WERI-Rb-1 (cell line): ENCODE results near the gene CCNI2.
A peak's percentile ranks its signal among the peaks of the same experiment; 100 is the strongest.

Source experiments
- DNase-seq: peaks from one replicate; pipeline ENCODE4 v3.0.0-alpha.2; 2020
- H3K27ac ChIP-seq: fragments of 250-450 bp; sonication (Bioruptor Pico); 2 replicates; pipeline ENCODE4 v1.5.1; 2020; ENCODE audit warnings: mild to moderate bottlenecking, moderate library complexity
- H3K27me3 ChIP-seq: fragments of 250-450 bp; sonication (Bioruptor Pico); 2 replicates; pipeline ENCODE4 v1.5.1; 2021; ENCODE audit warnings: mild to moderate bottlenecking, low read depth, moderate library complexity; ENCODE audit not compliant: insufficient read depth, severe bottlenecking
- H3K36me3 ChIP-seq: fragments of 250-450 bp; sonication (Bioruptor Pico); 2 replicates; pipeline ENCODE4 v1.5.1; 2020; ENCODE audit warnings: mild to moderate bottlenecking, moderate library complexity
- H3K4me3 ChIP-seq: 2 replicates; pipeline ENCODE4 v1.5.1; 2011; ENCODE audit warnings: low read depth, mild to moderate bottlenecking, control low read depth, low read length
- H3K9me3 ChIP-seq: fragments of 250-450 bp; sonication (Bioruptor Pico); 2 replicates; pipeline ENCODE4 v1.5.1; 2021; ENCODE audit warnings: mild to moderate bottlenecking, moderate library complexity; ENCODE audit not compliant: severe bottlenecking
- TF ChIP-seq, protein P1 (sequence below): IDR thresholded peaks from 2 replicates; pipeline ENCODE4 v1.5.1; 2011; ENCODE audit warnings: low read depth, mild to moderate bottlenecking, control low read depth, inconsistent platforms, low read length

Gene CCNI2

DNA sequence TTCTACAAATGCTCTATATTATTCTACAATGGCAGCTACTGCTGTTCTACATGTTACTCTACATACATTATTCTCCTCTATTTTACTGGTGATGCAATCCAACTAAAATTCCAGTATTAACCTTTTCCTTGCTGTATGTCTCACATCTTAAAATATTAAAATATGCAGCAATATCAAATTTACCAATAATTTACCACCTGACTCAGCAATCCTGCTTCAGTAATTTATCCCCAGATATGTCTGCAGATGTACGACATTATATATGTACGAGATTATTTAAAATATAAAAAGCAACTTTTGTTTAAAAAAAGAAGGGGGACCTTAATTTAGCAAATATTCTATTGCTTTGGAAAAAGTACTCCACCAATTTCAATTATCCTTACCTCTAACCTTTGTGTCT lies 21.5 kb upstream of the CCNI2 start:
- Histone ChIP-seq H3K27me3 (no peaks in the 10 kb centered on the region), H3K9me3 (no peaks in the 10 kb centered on the region), H3K27ac (no peak overlapping the region), H3K36me3 (peaks cover 8% of the 10 kb centered on the region), H3K4me3 (no peak overlapping the region)
- DNase-seq = no peak
- TF ChIP-seq, protein P1, sequence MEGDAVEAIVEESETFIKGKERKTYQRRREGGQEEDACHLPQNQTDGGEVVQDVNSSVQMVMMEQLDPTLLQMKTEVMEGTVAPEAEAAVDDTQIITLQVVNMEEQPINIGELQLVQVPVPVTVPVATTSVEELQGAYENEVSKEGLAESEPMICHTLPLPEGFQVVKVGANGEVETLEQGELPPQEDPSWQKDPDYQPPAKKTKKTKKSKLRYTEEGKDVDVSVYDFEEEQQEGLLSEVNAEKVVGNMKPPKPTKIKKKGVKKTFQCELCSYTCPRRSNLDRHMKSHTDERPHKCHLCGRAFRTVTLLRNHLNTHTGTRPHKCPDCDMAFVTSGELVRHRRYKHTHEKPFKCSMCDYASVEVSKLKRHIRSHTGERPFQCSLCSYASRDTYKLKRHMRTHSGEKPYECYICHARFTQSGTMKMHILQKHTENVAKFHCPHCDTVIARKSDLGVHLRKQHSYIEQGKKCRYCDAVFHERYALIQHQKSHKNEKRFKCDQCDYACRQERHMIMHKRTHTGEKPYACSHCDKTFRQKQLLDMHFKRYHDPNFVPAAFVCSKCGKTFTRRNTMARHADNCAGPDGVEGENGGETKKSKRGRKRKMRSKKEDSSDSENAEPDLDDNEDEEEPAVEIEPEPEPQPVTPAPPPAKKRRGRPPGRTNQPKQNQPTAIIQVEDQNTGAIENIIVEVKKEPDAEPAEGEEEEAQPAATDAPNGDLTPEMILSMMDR = no peak

DNA sequence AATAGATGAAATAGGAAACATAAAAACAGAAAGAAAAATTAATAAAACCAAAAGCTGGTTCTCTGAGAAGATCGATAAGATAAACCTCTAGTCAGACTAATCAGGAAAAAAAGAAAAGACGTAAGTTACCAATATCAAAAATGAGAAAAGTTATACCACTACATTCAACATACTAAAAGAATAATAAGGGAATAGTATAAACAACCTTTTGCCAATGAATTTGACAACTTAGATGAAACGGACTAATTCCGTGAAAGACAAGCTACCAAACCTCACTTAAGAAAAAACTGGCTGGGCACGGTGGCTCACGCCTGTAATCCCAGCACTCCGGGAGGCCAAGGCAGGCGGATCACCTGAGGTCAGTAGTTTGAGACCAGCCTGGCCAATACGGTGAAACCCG lies 17.3 kb upstream of the CCNI2 start:
- Histone ChIP-seq H3K9me3 (no peaks in the 10 kb centered on the region), H3K27me3 (no peaks in the 10 kb centered on the region), H3K36me3 (peaks cover 16% of the 10 kb centered on the region), H3K4me3 (no peak overlapping the region), H3K27ac (no peak overlapping the region)
- TF ChIP-seq, protein P1 = no peak
- DNase-seq = no peak

DNA sequence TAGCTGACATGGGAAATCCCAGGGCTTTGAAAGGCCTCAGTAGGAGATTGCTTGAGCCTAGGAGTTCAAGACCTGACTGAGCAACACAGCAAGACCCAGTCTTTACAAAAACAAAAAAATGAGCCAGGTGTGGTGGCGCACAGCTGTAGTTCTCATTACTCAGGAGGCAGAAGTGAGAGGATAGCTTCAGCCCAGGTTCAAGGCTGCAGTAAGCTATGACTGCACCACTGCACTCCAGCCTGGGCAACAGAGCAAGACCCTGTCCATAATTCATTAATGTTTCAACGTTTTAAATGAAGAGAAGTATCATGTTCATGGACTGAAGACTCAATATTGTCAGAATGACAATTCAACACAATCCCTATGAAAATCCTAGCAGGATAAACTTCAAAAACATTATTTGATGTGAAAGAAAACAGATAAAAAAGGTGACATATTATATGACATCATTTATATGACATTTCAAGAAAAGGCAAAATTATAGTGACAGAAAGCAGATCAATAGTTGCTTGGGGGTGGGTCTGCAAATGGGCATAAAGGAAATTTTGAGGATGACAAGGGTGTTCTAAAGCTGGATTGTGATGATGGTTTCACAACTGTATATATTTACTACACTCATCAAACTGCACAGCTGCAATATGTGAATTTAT lies 13.6 kb upstream of the CCNI2 start:
- Histone ChIP-seq H3K36me3 (peaks cover 8% of the 10 kb centered on the region; the same call in 1 of the 2 replicates), H3K4me3 (no peak overlapping the region), H3K9me3 (no peaks in the 10 kb centered on the region), H3K27ac (no peak overlapping the region), H3K27me3 (no peaks in the 10 kb centered on the region)
- TF ChIP-seq, protein P1 = no peak
- DNase-seq = no peak

DNA sequence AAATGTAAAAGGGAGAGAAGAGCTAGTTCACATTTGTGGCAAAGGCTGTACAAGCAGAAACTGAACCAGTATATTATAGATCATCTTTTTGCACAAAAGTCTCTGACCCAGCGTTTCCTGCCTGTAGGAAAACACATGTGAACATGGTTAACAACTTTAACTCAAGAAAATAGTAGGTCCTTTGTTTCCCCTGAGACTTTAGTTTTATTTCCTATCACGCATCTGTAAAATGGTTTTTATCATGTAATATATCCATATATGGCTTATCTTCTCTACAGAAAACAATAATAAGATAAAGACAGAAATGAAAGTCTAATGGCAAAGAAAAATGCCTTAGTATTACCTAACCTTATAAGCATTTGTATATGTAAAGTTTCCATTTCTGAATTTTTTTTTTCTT lies 12.5 kb upstream of the CCNI2 start:
- no peak overlapping the region for H3K27ac ChIP-seq
- H3K9me3 ChIP-seq = no peaks in the 10 kb centered on the region
- no peak overlapping the region for H3K4me3 ChIP-seq
- TF ChIP-seq, protein P1 = no peak
- H3K36me3 ChIP-seq = peaks cover 8% of the 10 kb centered on the region; the same call in 1 of the 2 replicates
- no peak for DNase-seq
- H3K27me3 ChIP-seq = no peaks in the 10 kb centered on the region

DNA sequence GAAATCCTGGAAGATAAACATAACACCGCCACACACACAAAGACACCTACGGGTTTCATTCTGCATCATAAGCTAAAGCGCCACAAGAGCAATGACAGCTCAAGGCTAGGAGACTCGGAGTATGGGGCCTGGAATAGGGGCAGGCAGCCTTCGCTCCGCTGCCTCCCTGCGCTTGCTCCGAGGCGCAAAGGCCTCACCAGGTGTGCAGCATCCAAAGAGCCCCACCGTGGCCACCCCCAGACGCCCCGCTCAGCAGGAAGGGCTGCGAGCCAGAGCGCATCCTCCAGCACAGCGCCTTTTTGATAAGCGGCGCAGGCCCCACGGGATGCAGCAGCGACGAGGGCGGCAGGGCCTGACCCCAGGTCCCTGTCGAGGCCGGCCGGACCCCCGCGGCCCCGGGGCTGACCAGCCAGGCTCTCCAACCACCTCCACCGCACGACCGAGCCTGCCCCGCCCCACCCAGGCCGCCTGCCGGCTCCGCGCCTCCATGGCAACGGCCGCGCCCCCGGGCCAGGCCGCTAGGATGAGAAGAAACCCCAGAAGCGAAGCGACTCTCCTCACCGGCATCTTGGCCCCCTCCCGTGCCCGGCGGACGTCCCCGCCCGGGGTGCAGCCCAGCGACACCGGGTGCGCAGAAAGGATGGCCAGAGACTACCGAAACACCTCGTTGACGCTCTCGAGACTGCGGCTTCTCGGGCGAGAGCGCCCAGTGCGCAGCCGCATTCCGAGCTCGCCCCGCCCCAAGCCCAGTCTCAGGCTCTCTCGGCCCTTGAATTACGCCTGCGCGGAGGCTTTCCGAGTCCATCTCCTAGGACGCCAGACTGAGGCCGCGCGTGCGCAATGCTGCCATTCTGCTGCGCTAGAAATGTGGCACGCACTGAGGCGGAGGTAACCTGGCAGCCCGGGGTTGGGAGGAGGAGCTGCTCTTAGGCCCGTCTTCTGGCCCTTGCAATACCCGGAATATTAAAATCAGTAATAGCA lies 10.1 kb upstream of the CCNI2 start, which contains the start of gene KIF3A:
KIF3A (minus strand) TSS at position 694 of the 981 bp plus-strand sequence; CDS start at position 567, 127 bp downstream.
- peak within 1 kb of the TSS; percentile 57 for H3K27ac ChIP-seq
- no peaks in the 10 kb centered on the region for H3K27me3 ChIP-seq
- H3K9me3 ChIP-seq = no peaks in the 10 kb centered on the region
- peaks cover 8% of the 10 kb centered on the region; the same call in 1 of the 2 replicates for H3K36me3 ChIP-seq
- peak; percentile 98 for DNase-seq
- peak within 1 kb of the TSS; percentile 78 for H3K4me3 ChIP-seq
- TF ChIP-seq, protein P1 = no peak
